Measurements from ENCODE around the gene KCNJ9. TPM values are rescaled to one million over a fixed set of nuclear protein-coding genes. Genes with fewer than 3 reads are reported as not detected.

Gene KCNJ9
- total RNA-seq, 1 donor from 2014 or later, result 0.05 TPM

GRCh38 chr1:160085686-160086455 lies 4.5 kb downstream of the KCNJ9 start:
- no peaks in the 10 kb centered on the region for H3K9me3 ChIP-seq (replicated peaks)
- H3K27ac ChIP-seq (replicated peaks), result peak overlapping the region; percentile 55
- no peak overlapping the region for H3K4me3 ChIP-seq
- H3K36me3 ChIP-seq, result peaks cover 7% of the 10 kb centered on the region
- H3K4me1 ChIP-seq, result peaks cover 10% of the 10 kb centered on the region
- DNase-seq, result peak; percentile 84
- intact Hi-C loops (cut with micrococcal nuclease), result no loop called here
- peaks cover 37% of the 10 kb centered on the region for H3K27me3 ChIP-seq (ENCODE audit: low read depth)
- TF ChIP-seq CTCF (IDR thresholded peaks at IDR 0.05; ENCODE audit: borderline replicate concordance), result peak; percentile 91

GRCh38 chr1:160086456-160086892 lies 5.1 kb downstream of the KCNJ9 start:
- no peak for DNase-seq
- Histone ChIP-seq H3K27ac (replicated peaks) (peak overlapping the region; percentile 55), H3K27me3 (ENCODE audit: low read depth) (peaks cover 31% of the 10 kb centered on the region), H3K36me3 (peaks cover 10% of the 10 kb centered on the region), H3K4me1 (peaks cover 10% of the 10 kb centered on the region), H3K9me3 (replicated peaks) (no peaks in the 10 kb centered on the region), H3K4me3 (no peak overlapping the region)
- TF ChIP-seq CTCF (IDR thresholded peaks at IDR 0.05; ENCODE audit: borderline replicate concordance), result no peak
- intact Hi-C loops (cut with micrococcal nuclease), result no loop called here

- H3K4me3 ChIP-seq, result no peak overlapping the region
- intact Hi-C loops (cut with micrococcal nuclease), result no loop called here
- no peaks in the 10 kb centered on the region for H3K9me3 ChIP-seq (replicated peaks)
- H3K27me3 ChIP-seq (ENCODE audit: low read depth), result peaks cover 24% of the 10 kb centered on the region
- peaks cover 10% of the 10 kb centered on the region for H3K4me1 ChIP-seq
- H3K27ac ChIP-seq (replicated peaks), result peak overlapping the region; percentile 55
- peaks cover 16% of the 10 kb centered on the region for H3K36me3 ChIP-seq
- no peak for DNase-seq
- no peak for TF ChIP-seq CTCF (IDR thresholded peaks at IDR 0.05; ENCODE audit: borderline replicate concordance)
Measured at GRCh38 chr1:160087118-160087662, 5.9 kb downstream of the KCNJ9 start.

GRCh38 chr1:160089883-160090282 lies 8.5 kb downstream of the KCNJ9 start:
- Histone ChIP-seq H3K27me3 (ENCODE audit: low read depth) (no peaks in the 10 kb centered on the region), H3K36me3 (peaks cover 32% of the 10 kb centered on the region), H3K4me3 (no peak overlapping the region), H3K9me3 (replicated peaks) (no peaks in the 10 kb centered on the region), H3K4me1 (no peaks in the 10 kb centered on the region), H3K27ac (replicated peaks) (no peak overlapping the region)
- DNase-seq, result no peak
- TF ChIP-seq CTCF (IDR thresholded peaks at IDR 0.05; ENCODE audit: borderline replicate concordance), result no peak
- intact Hi-C loops (cut with micrococcal nuclease), result no loop called here

- intact Hi-C loops (cut with micrococcal nuclease), result no loop called here
- H3K27me3 ChIP-seq (ENCODE audit: low read depth), result no peaks in the 10 kb centered on the region
- no peaks in the 10 kb centered on the region for H3K9me3 ChIP-seq (replicated peaks)
- TF ChIP-seq CTCF (IDR thresholded peaks at IDR 0.05; ENCODE audit: borderline replicate concordance), result no peak
- H3K36me3 ChIP-seq, result peaks cover 32% of the 10 kb centered on the region
- H3K4me3 ChIP-seq, result no peak overlapping the region
- no peak overlapping the region for H3K27ac ChIP-seq (replicated peaks)
- no peak for DNase-seq
- no peaks in the 10 kb centered on the region for H3K4me1 ChIP-seq
Measured at GRCh38 chr1:160090760-160091159, 9.4 kb downstream of the KCNJ9 start.
